OCI-LY1 (cell line): Measurements from ENCODE around the gene TIMELESS.

Experiments used
- EZH2 ChIP-seq: fragments of 200-600 bp; sonication (generic), shearing (Covaris generic); IDR thresholded peaks from 2 replicates; pipeline ENCODE4 v1.8.0; 2017; ENCODE audit warnings: borderline replicate concordance, mixed run types, mild to moderate bottlenecking, antibody characterized with exemption, low read length, moderate library complexity, mixed read lengths
- TF ChIP-seq, protein P1 (sequence below): fragments of 200-600 bp; sonication (generic), shearing (Covaris generic); IDR thresholded peaks from 2 replicates; pipeline ENCODE4 v1.5.1; 2017; ENCODE audit warnings: mild to moderate bottlenecking, antibody characterized with exemption, low read length, moderate library complexity, mixed read lengths

DNA sequence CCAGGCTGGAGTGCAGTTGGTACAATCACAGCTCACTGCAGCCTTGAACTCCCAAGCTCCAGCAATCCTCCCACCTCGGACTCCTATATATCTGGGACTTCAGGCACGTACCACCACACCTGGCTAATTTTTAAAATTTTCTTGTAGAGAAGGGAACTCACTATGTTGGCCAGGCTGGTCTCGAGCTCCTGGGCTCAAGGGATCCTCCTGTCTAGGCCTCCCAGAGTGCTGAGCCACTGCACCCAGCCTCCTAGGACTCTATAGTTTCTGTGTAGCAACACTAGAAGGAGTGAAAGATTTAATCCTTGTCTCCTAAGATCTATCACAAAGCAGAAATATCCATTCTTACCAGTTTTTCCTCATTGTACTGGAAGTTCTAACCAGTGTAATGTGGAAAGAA, 82.3 kb downstream of the TIMELESS start:
- TF ChIP-seq, protein P1, sequence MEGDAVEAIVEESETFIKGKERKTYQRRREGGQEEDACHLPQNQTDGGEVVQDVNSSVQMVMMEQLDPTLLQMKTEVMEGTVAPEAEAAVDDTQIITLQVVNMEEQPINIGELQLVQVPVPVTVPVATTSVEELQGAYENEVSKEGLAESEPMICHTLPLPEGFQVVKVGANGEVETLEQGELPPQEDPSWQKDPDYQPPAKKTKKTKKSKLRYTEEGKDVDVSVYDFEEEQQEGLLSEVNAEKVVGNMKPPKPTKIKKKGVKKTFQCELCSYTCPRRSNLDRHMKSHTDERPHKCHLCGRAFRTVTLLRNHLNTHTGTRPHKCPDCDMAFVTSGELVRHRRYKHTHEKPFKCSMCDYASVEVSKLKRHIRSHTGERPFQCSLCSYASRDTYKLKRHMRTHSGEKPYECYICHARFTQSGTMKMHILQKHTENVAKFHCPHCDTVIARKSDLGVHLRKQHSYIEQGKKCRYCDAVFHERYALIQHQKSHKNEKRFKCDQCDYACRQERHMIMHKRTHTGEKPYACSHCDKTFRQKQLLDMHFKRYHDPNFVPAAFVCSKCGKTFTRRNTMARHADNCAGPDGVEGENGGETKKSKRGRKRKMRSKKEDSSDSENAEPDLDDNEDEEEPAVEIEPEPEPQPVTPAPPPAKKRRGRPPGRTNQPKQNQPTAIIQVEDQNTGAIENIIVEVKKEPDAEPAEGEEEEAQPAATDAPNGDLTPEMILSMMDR: no peak
- TF ChIP-seq EZH2: no peak
